Gastrocnemius medialis (tissue), 4 donors: Measurements from ENCODE around the gene HDAC4.

Experiments
- CTCF ChIP-seq, 5 experiments: fragments of 450-650 bp in 3 of 5; fragments of 200-600 bp in 2 of 5; sonication (generic) in 2 of 5; IDR thresholded peaks in 4 of 5; conservative IDR thresholded peaks in 1 of 5; 1 replicate in 4 of 5; 2 replicates in 1 of 5; pipeline ENCODE4 v1.5.1; 2016 to 2019; ENCODE audit warnings: antibody characterized with exemption in 5 of 5, mild to moderate bottlenecking in 3 of 5, moderate library complexity in 3 of 5
- POLR2A ChIP-seq, 2 donors: fragments of 450-650 bp; IDR thresholded peaks; one replicate each; pipeline ENCODE4 v1.6.1; 2017; ENCODE audit warnings: antibody characterized with exemption in 2 of 2, mild to moderate bottlenecking in 2 of 2, moderate library complexity in 2 of 2

GRCh38 chr2:239192456-239192855, 208.4 kb downstream of the HDAC4 start:
- TF ChIP-seq CTCF (IDR thresholded peaks at IDR 0.05 in 4 of 5, conservative IDR thresholded peaks at IDR 0.05 in 1 of 5) (no peak), POLR2A (IDR thresholded peaks at IDR 0.05) (no peak)
